HG02852 (cell line): ENCODE results near the gene PPM1F.

Experiments used
- ATAC-seq: cut with Tn5 transposase; IDR thresholded peaks from one replicate; pipeline ENCODE4 v1.9.1; 2021; ENCODE audit warnings: mild to moderate bottlenecking, moderate library complexity; ENCODE audit not compliant: unreplicated experiment

PPM1F gene

DNA sequence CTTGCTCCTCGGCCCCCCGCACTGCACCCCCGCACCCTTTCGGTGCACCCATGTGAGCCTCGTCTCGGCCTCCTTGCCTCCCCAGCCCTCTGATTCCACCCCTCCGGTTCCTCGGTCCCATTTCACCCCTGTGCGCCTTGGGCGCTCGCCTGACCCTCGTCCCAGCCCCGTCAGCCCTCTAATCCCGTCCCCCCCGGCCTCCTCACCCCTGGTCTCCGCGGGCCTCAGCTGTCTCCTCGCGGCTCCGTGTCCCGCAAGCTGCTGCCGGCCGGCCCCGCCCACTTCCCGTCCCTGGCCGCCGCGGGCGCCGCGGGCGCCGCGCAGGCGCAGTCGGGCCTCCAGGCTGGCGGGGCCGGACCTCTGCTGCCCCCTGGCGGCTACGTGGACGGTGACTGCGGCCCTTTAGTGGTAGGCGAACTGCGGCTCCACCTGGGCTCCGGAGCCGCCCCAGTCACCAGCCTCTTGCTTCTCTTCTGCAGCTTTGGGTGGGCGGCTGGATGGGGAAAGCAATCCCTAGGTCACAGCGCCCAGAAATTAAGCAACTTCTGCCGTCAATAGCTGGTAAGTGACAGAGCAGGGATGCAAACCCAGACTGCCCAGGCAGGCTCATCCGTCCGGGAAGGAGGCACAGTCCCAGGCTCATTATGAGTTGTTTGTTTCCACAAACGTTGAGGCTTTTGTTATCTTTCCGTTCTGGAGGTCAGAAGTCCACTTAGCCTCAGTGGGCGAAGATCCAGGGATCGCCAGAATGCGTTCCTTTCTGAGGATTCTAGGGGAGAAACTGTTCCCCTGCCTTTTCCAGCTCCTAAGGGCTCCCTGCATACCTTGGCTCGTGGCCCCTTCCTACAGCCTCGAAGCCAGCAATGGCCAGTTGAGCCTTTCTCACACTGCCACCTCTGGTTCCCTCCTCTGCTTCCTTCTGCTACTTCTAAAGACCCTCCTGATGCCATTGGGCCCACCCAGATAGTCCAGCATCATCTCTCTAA, at the start of gene PPM1F:
TSS of gene PPM1F (minus strand) at position 263 of the 986 bp plus-strand sequence. CDS start 6,800 bp downstream, outside the sequence.
- peak; percentile 74 for ATAC-seq

GRCh38 chr22:22001664-22002525, 49.2 kb upstream of the PPM1F start:
- no peak for ATAC-seq

DNA sequence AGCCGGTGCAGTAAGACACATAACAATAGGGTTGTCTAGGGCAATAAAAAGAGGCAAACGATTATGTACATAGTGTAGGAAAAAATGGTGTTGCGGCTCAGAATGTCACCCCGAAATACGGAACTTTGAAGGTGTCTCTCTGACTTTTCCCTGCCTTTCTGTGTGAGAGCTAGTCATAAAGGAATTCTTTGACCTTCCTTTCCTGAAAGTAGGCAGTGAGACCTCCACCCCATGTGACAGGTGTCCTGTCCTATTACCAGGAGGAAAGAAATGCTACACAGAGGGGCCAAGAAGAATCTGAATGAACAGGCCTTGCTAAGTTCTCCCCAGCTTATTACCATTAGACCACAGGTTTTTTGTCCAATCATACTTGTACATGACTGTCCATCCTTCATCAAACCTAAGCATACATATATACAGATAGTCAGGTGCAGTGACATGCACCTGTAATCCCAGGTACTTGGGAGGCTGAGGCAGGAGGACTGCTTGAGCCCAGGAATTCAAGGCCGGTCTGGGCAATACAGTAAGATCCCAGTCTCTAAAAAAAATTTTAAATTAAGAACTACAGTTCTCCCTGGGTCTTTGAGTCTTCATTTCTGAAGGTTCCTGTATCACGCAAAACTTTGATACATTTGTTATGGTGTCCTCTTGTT, 46.1 kb upstream of the PPM1F start:
- no peak for ATAC-seq

- ATAC-seq, result no peak
Observed at GRCh38 chr22:21996175-21996720, 43.6 kb upstream of the PPM1F start.

DNA sequence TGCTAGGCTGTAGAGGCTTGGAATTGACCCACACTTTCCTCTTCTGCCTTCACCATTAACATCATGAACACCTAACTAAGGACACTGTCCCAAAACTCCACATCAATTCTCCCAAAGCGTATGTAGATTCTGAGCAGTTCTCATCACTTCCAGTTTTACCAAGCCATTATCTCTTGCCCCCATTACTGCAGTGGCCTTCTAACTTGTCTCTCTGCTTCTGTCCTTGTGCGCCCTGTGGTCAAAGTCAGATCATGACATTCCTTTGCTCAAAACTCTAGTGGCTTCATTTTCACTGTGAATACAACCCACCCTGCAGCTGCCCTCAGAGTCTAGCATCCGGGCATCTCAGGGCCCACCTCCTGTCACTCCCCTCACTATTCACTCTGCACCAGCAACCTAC, 43.0 kb upstream of the PPM1F start:
- ATAC-seq, result no peak

- ATAC-seq, result no peak
Observed at GRCh38 chr22:21994881-21995444, 42.3 kb upstream of the PPM1F start.

DNA sequence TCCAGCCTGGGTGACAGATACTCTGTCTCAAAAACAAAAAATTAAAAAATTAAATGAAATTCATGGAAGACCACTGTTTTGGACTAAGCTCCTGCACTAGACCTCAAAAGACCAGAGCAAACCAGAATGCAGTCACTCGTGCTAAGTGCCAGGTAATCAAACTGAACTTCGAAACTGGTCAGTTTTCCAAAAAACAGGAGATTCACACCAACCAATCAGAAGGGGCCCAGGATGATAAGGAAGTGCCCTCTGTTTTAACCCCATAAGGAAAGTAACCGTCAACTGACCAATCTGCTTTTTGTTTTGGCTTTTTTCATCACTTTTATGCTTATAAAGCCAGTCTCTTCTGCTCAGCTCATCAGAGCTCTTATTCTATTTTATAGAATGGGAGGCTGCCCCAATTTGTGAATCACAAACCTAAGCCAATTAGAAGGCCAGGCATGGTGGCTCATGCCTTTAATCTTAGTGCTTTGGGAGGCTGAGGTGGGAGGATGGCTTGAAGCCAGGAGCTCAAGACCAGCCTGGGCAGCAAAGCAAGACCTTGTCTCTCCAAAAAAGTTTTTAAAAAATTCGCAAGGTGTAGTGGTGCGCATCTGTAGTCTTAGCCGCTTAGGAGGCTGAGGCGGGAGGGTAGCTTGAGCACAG, 40.1 kb upstream of the PPM1F start:
- ATAC-seq, result no peak

DNA sequence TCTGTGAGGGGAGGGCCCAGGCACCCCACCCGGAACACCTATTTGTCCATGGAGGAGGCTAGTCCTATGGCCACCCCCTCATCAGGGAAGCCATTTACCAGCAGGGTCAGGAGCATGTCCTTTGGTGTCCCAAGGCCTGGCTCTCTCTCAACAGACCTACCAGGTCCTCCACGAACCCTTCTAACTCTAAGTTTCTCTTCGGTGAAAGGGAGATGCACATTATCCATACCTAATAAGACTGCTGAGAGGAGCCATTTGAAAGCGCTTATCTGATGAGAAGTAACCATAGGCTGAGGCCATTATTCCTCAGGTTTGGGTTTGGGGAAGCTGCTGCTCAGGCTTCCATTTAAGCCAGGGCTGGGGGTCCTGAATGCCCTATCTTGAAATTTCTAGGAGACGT, 39.1 kb upstream of the PPM1F start:
- ATAC-seq, result no peak

DNA sequence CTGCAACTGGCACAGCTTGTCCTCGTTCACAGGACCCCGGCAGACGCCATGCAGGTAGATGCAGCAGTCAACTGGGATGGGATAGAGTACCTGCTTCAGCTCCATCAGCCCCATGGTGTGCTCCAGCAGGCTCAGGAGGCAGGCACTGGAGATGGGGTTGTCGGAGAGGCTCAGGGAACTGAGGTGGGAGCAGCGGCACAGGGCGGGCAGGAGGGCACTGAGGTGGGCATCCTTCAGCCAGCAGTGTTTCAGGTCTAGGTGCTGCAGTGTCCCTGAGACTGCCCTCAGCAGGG, 38.6 kb upstream of the PPM1F start:
- ATAC-seq, result no peak

GRCh38 chr22:21990445-21991303, 38.0 kb upstream of the PPM1F start:
- no peak for ATAC-seq

- no peak for ATAC-seq
Observed at GRCh38 chr22:21989049-21989448, 36.4 kb upstream of the PPM1F start.

GRCh38 chr22:21985214-21985613, 32.6 kb upstream of the PPM1F start:
- no peak for ATAC-seq

GRCh38 chr22:21984793-21985192, 32.1 kb upstream of the PPM1F start:
- ATAC-seq, result no peak

DNA sequence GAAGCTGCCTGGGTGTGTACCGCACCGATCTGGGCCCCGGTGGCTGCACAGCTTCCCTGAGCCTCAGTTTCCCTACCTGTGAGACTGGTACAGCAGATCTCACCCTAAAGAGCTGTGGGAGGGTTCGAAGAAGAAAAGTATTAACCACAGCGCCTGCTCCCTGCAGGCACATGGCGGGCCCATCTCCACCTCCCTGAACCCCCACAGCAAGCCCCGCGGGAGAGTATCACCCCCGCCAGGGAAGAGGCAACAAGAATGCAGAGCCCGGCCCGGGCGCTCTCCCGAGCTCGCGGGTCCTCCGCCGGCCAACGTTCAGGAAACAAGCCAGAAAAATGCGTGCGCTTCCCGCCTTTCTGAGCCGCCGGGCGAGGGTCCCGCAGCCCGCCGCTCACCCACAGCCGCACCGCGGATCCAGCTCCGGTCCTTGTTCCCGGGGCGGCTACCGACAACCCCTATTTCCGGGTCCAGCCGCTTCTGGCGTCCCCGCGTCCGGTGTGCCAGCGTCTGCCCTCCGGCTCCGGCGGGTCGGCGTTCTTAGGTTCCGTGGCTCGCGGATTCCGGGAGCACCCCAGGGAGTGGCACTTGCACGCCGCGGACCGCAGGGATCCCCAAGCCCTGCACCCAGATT, 29.8 kb upstream of the PPM1F start, which contains the start of gene TOP3B:
TSS of gene TOP3B (minus strand) at position 450 of the 628 bp plus-strand sequence. CDS start 7,078 bp downstream, outside the sequence.
- ATAC-seq, result peak; percentile 51

- no peak for ATAC-seq
Observed at GRCh38 chr22:21981874-21982273, 29.2 kb upstream of the PPM1F start.

GRCh38 chr22:21980547-21980946, 27.9 kb upstream of the PPM1F start:
- no peak for ATAC-seq

DNA sequence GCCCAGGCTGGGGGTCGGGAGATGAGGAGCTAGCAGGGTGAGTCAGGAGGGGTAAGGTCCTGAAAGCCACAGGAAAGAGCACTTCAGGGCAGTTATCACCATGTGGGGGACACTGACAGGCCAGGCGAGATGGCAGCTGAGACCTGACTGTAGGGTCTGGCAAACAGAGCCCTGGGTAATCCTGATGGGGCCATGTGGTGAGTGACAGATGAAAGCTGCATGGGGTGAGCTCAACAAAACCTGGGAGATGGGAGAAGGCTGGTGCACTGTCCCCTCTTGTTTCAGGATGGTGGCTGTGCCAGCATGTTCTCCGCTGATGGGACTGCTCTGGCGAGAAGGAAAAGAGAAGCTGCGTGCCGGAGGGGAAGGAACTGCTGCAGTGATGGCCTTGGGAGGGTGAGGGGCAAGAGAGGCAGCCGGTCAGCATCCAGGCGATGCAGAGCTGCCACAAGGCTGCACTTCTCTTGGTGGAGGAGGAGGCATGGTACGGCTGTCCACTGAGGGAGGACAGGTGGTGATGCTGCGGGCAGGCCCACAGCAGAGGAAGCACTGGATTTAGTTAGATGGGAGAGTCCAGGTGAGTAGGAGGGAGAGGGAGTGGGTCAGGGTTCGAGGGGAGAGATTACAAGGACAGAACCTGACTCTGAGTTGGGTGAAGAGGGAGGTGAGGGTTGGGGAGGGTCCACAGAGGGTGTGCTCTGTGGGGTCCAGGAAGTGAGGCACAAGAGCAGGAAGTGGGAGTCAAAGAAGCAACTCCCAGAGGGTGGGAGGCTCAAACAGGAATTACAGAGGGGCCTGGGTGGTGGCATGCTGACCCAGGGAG, 26.1 kb upstream of the PPM1F start:
- ATAC-seq, result no peak

DNA sequence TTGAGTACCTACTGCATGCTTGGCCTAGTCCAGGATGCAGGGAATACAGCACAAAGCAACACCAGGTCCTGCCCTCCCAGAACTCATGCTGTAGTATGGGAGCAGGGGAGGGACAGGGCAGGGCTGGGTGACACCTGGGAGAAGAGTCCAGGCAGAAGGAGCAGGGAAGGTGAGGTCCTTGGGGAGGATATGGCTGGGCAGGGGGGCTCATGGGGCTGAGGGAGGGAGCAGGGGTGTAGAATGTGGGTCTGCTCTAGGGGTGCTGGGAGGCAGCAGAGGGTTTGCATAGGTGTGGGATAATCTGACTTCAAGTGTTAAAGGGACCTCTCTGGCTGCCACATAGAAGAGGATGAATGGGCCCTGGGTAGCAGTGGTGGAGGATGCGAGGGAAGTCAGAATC, 25.2 kb upstream of the PPM1F start:
- no peak for ATAC-seq
